NCI-H460 (cell line): ENCODE data around the gene SIAH3. TPM values are rescaled to one million over a fixed set of nuclear protein-coding genes. Genes with fewer than 3 reads are reported as not detected.
"Not testable (repeated sequence)": the region's sequence is repeated elsewhere in the genome, so short reads cannot be mapped to it uniquely, and the experiment has no call there.

Source experiments
- DNase-seq: peaks from one replicate; pipeline ENCODE4 v3.0.0-alpha.2; 2016; ENCODE audit warnings: low read depth; ENCODE audit errors: extremely low read depth
- polyA plus RNA-seq: library from polyadenylated mRNA; depleted of rRNA; stranded (reverse); fragments of >200 nt; gene quantifications from 2 replicates; pipeline ENCODE4 v1.2.3, GENCODE V29; 2014; cell fraction: nucleus; rRNA removed
- total RNA-seq: library from RNA; depleted of rRNA; stranded (reverse); fragments of >200 nt; shearing (Covaris generic); gene quantifications from 2 replicates; pipeline ENCODE4 v1.2.3, GENCODE V29; 2014; rRNA removed

The SIAH3 gene
- total RNA-seq, result not detected in 2 replicates
- not detected in 2 replicates for polyA plus RNA-seq

GRCh38 chr13:45851171-45851921 is at the start of gene SIAH3:
SIAH3 (minus strand) TSS chr13:45851753; CDS start chr13:45851629, 124 bp downstream.
- DNase-seq, result no peak

GRCh38 chr13:45899406-45899805 is 47.9 kb upstream of the SIAH3 start:
- DNase-seq, result no peak

GRCh38 chr13:45897562-45897961 is 46.0 kb upstream of the SIAH3 start:
- no peak for DNase-seq

- no peak for DNase-seq
Measured at GRCh38 chr13:45896285-45896684, 44.7 kb upstream of the SIAH3 start.

GRCh38 chr13:45895881-45896280 is 44.3 kb upstream of the SIAH3 start:
- no peak for DNase-seq

- no peak for DNase-seq
Measured at GRCh38 chr13:45892513-45892912, 41.0 kb upstream of the SIAH3 start.

- no peak for DNase-seq
Measured at GRCh38 chr13:45889590-45890243, 38.2 kb upstream of the SIAH3 start.

GRCh38 chr13:45886466-45886865 is 34.9 kb upstream of the SIAH3 start:
- no peak for DNase-seq

- no peak for DNase-seq
Measured at GRCh38 chr13:45885194-45885593, 33.6 kb upstream of the SIAH3 start.

- no peak for DNase-seq
Measured at GRCh38 chr13:45882626-45883025, 31.1 kb upstream of the SIAH3 start.

- DNase-seq, result no peak
Measured at GRCh38 chr13:45881353-45881752, 29.8 kb upstream of the SIAH3 start.

- no peak for DNase-seq
Measured at GRCh38 chr13:45880242-45880641, 28.7 kb upstream of the SIAH3 start.

GRCh38 chr13:45879666-45880065 is 28.1 kb upstream of the SIAH3 start:
- peak; percentile 11 for DNase-seq

GRCh38 chr13:45878966-45879365 is 27.4 kb upstream of the SIAH3 start:
- no peak for DNase-seq

- no peak for DNase-seq
Measured at GRCh38 chr13:45876781-45877180, 25.2 kb upstream of the SIAH3 start.

GRCh38 chr13:45875951-45876350 is 24.4 kb upstream of the SIAH3 start:
- no peak for DNase-seq

GRCh38 chr13:45873491-45874325 is 22.2 kb upstream of the SIAH3 start:
- DNase-seq, result no peak

GRCh38 chr13:45872566-45872965 is 21.0 kb upstream of the SIAH3 start:
- DNase-seq, result no peak

GRCh38 chr13:45871201-45871600 is 19.6 kb upstream of the SIAH3 start:
- DNase-seq, result not testable (repeated sequence)

GRCh38 chr13:45870232-45870631 is 18.7 kb upstream of the SIAH3 start:
- no peak for DNase-seq

- no peak for DNase-seq
Measured at GRCh38 chr13:45865414-45865813, 13.9 kb upstream of the SIAH3 start.
